ENCODE results near the gene PCYT1B. TPM values are rescaled to one million over a fixed set of nuclear protein-coding genes. Genes with fewer than 3 reads are reported as not detected.
"Not testable (repeated sequence)": the region's sequence is repeated elsewhere in the genome, so short reads cannot be mapped to it uniquely, and the experiment has no call there.

PCYT1B gene
- total and polyA plus RNA-seq, 2 experiments from 2014 or later = not detected

DNA sequence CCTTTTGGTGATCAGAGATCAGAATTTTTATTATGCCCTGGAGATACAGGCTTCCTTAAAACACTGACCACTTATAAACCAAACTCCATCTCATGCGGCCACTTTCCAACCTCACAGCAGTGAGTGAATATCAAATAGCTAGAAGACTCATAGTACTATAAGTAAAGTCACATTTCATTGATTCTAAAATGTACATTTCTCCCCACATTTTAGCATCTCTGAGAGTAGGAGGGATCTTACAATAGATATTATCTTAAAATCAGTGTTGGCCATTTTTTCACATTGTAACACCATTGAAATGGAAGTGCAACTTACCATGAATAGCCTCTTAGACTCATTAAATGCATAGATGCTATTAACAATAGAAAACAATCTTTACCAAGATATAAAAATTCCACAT, 17.4 kb downstream of the PCYT1B start:
- no peaks in the 10 kb centered on the region for H3K4me1 ChIP-seq (ENCODE audit: insufficient read depth)
- H2AFZ ChIP-seq = no peak overlapping the region
- no peaks in the 10 kb centered on the region for H4K20me1 ChIP-seq (ENCODE audit: insufficient read depth)
- no peaks in the 10 kb centered on the region for H3K9me3 ChIP-seq (ENCODE audit: low read depth)
- H3K9ac ChIP-seq = no peak overlapping the region
- H3K4me2 ChIP-seq (ENCODE audit: unreplicated experiment) = no peak overlapping the region
- H3K27ac ChIP-seq = no peak overlapping the region
- in situ Hi-C loops (cut with MboI) = no loop called here
- WGBS, 2 experiments (ENCODE audit: low coverage in 1 of 2, low lambda C conversion rate in 2 of 2, missing lambda C conversion rate in 2 of 2) = 42 to 65% methylated on average over 1 of the region's 1 CpG
- no peak overlapping the region for H3K4me3 ChIP-seq
- H3K27me3 ChIP-seq (replicated peaks; ENCODE audit: insufficient read depth) = no peaks in the 10 kb centered on the region
- H3K9me2 ChIP-seq (ENCODE audit: insufficient read depth) = no peaks in the 10 kb centered on the region
- H3K79me2 ChIP-seq (ENCODE audit: insufficient read depth) = no peaks in the 10 kb centered on the region
- TF ChIP-seq EZH2 (IDR thresholded peaks at IDR 0.05; ENCODE audit: insufficient read depth, poor library complexity, severe bottlenecking) (no peak), EZH2phosphoT487 (IDR thresholded peaks at IDR 0.05; ENCODE audit: insufficient read depth, low read depth) (no peak)
- no peak for DNase-seq
- H3F3A ChIP-seq (ENCODE audit: insufficient read depth) = no peaks in the 10 kb centered on the region
- H3K36me3 ChIP-seq (ENCODE audit: low read depth) = no peaks in the 10 kb centered on the region

DNA sequence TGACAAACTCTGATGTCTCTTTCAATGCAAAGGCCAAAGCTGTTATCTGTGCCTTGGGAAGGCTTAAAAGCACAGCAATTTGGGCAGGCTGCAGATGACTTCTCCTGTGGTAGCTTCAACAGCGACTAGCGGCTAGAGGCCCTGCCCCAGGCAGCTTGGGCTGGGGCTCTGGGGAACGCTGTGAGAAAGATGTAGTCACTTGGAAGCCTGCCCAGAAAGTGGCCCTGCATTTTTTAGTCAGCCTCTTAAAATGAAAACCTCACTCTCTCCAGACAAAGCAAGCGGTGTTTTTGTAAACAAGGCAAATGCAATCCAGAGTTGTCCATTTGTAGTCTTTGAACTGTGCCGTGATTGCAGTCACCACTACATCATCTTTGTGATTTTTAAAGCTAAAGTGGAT, 27.5 kb downstream of the PCYT1B start:
- H3K4me1 ChIP-seq (ENCODE audit: insufficient read depth) = no peaks in the 10 kb centered on the region
- H3K36me3 ChIP-seq (ENCODE audit: low read depth) = no peaks in the 10 kb centered on the region
- H3K4me2 ChIP-seq (ENCODE audit: unreplicated experiment) = no peak overlapping the region
- no peak for TF ChIP-seq EZH2 (IDR thresholded peaks at IDR 0.05; ENCODE audit: insufficient read depth, poor library complexity, severe bottlenecking)
- TF ChIP-seq EZH2phosphoT487 (IDR thresholded peaks at IDR 0.05; ENCODE audit: insufficient read depth, low read depth) = no peak
- H3K79me2 ChIP-seq (ENCODE audit: insufficient read depth) = no peaks in the 10 kb centered on the region
- H3K9ac ChIP-seq = no peak overlapping the region
- 0 to 4% methylated on average over 5 of the region's 5 CpGs for WGBS, 2 experiments (ENCODE audit: low coverage in 1 of 2, low lambda C conversion rate in 2 of 2, missing lambda C conversion rate in 2 of 2)
- H3F3A ChIP-seq (ENCODE audit: insufficient read depth) = no peaks in the 10 kb centered on the region
- in situ Hi-C loops (cut with MboI) = no loop called here
- DNase-seq = peak; percentile 63
- H2AFZ ChIP-seq = no peak overlapping the region
- no peak overlapping the region for H3K4me3 ChIP-seq
- no peaks in the 10 kb centered on the region for H3K9me2 ChIP-seq (ENCODE audit: insufficient read depth)
- no peaks in the 10 kb centered on the region for H3K27me3 ChIP-seq (replicated peaks; ENCODE audit: insufficient read depth)
- H3K9me3 ChIP-seq (ENCODE audit: low read depth) = no peaks in the 10 kb centered on the region
- no peak overlapping the region for H3K27ac ChIP-seq
- H4K20me1 ChIP-seq (ENCODE audit: insufficient read depth) = no peaks in the 10 kb centered on the region

DNA sequence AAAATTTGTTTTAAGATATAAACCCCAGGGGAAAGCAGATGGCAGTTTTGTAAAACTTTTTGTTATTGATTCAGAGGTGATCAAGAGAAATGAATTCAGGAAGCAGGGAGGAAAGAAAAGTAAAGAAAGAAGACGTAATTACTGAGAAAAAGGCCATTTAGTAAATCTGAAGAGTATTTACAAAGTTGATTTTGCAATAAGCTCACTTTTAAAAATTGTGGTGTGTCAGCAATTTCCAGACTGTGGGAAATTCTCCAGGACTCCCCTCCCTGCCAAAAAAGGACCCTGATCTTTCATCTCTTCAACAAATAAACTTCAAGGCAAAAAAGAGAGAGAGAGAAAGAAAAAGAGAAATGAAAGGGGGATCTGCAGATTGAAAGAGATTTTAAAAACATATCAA, 36.6 kb downstream of the PCYT1B start:
- Histone ChIP-seq H3K79me2 (ENCODE audit: insufficient read depth) (no peaks in the 10 kb centered on the region), H3K36me3 (ENCODE audit: low read depth) (no peaks in the 10 kb centered on the region), H3K9me2 (ENCODE audit: insufficient read depth) (no peaks in the 10 kb centered on the region), H3K4me3 (no peak overlapping the region), H3K4me1 (ENCODE audit: insufficient read depth) (no peaks in the 10 kb centered on the region), H3K27me3 (replicated peaks; ENCODE audit: insufficient read depth) (no peaks in the 10 kb centered on the region), H3K9me3 (ENCODE audit: low read depth) (no peaks in the 10 kb centered on the region), H4K20me1 (ENCODE audit: insufficient read depth) (no peaks in the 10 kb centered on the region), H2AFZ (no peak overlapping the region), H3K27ac (no peak overlapping the region), H3K9ac (no peak overlapping the region), H3F3A (ENCODE audit: insufficient read depth) (no peaks in the 10 kb centered on the region), H3K4me2 (ENCODE audit: unreplicated experiment) (no peak overlapping the region)
- TF ChIP-seq EZH2 (IDR thresholded peaks at IDR 0.05; ENCODE audit: insufficient read depth, poor library complexity, severe bottlenecking) = no peak
- no peak for TF ChIP-seq EZH2phosphoT487 (IDR thresholded peaks at IDR 0.05; ENCODE audit: insufficient read depth, low read depth)
- WGBS, 2 experiments (ENCODE audit: low coverage in 1 of 2, low lambda C conversion rate in 2 of 2, missing lambda C conversion rate in 2 of 2) = 0 to 11% methylated on average over 1 of the region's 1 CpG
- in situ Hi-C loops (cut with MboI) = no loop called here
- DNase-seq = no peak

DNA sequence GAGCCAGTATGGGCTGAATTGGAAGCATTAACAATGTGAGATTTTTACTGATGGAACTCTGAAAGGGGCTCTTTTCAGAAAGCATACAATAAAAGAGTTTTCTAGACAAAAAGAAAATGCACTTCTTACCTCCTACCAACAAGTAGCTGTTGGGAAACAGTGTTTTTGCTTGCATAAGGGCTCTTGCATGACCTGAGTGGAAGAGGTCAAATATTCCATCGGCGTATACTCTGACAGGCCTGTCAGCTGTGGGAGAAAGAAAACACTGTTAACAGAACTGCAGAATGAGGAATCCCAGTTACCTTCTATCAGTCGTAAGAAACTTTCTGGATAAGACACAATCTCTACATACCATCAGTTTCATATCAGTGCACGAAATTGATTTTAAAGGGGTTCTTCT, 39.5 kb downstream of the PCYT1B start:
- 51 to 68% methylated on average over 4 of the region's 4 CpGs for WGBS, 2 experiments (ENCODE audit: low coverage in 1 of 2, low lambda C conversion rate in 2 of 2, missing lambda C conversion rate in 2 of 2)

DNA sequence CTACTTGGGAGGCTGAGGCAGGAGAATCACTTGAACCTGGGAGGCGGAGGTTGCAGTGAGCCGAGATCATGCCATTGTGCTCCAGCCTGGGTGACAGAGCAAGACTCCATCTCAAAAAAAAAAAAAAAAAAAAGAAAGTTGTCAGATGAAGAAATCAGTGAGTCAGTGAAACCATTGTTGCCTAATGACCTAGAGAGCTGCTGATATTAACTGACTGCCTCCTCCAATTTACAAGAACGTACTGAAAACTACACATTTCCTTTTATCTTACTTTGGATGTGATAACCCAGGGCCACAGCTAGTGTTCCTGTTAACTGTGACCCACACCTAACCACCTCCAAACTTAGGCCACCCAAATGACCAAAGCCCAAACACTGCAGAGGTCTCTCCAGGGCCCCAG, 41.2 kb downstream of the PCYT1B start:
- H3K79me2 ChIP-seq (ENCODE audit: insufficient read depth); H2AFZ ChIP-seq; H3F3A ChIP-seq (ENCODE audit: insufficient read depth); H3K4me1 ChIP-seq (ENCODE audit: insufficient read depth); H3K27ac ChIP-seq; in situ Hi-C loops (cut with MboI); H4K20me1 ChIP-seq (ENCODE audit: insufficient read depth); H3K36me3 ChIP-seq (ENCODE audit: low read depth); H3K9me3 ChIP-seq (ENCODE audit: low read depth); H3K9ac ChIP-seq; H3K9me2 ChIP-seq (ENCODE audit: insufficient read depth); H3K27me3 ChIP-seq (replicated peaks; ENCODE audit: insufficient read depth); H3K4me2 ChIP-seq (ENCODE audit: unreplicated experiment); H3K4me3 ChIP-seq: not testable (repeated sequence)
- peak; percentile 2 for DNase-seq
- 67 to 88% methylated on average over 1 to 3 of the region's 3 CpGs for WGBS, 2 experiments (ENCODE audit: low coverage in 1 of 2, low lambda C conversion rate in 2 of 2, missing lambda C conversion rate in 2 of 2)

More for the DNA sequence above, 39.5 kb downstream of the PCYT1B start:
- H3K9me3 ChIP-seq (ENCODE audit: low read depth) = no peaks in the 10 kb centered on the region
- in situ Hi-C loops (cut with MboI) = no loop called here
- no peaks in the 10 kb centered on the region for H3K79me2 ChIP-seq (ENCODE audit: insufficient read depth)
- H3K27me3 ChIP-seq (replicated peaks; ENCODE audit: insufficient read depth) = no peaks in the 10 kb centered on the region
- no peaks in the 10 kb centered on the region for H3K9me2 ChIP-seq (ENCODE audit: insufficient read depth)
- no peak overlapping the region for H3K9ac ChIP-seq
- H2AFZ ChIP-seq = no peak overlapping the region
- no peak overlapping the region for H3K27ac ChIP-seq
- no peak overlapping the region for H3K4me2 ChIP-seq (ENCODE audit: unreplicated experiment)
- no peaks in the 10 kb centered on the region for H3K4me1 ChIP-seq (ENCODE audit: insufficient read depth)
- no peaks in the 10 kb centered on the region for H4K20me1 ChIP-seq (ENCODE audit: insufficient read depth)
- no peaks in the 10 kb centered on the region for H3K36me3 ChIP-seq (ENCODE audit: low read depth)
- no peak overlapping the region for H3K4me3 ChIP-seq
- TF ChIP-seq EZH2 (IDR thresholded peaks at IDR 0.05; ENCODE audit: insufficient read depth, poor library complexity, severe bottlenecking) (no peak), EZH2phosphoT487 (IDR thresholded peaks at IDR 0.05; ENCODE audit: insufficient read depth, low read depth) (no peak)
- no peaks in the 10 kb centered on the region for H3F3A ChIP-seq (ENCODE audit: insufficient read depth)
- no peak for DNase-seq

Data from GM23248 (cell line).